Vagina (tissue), 2 donors: ENCODE data around the gene PRDX6. TPM values are rescaled to one million over a fixed set of nuclear protein-coding genes. Genes with fewer than 3 reads are reported as not detected.

Experiments used
- DNase-seq, 2 donors: peaks; one replicate each; pipeline ENCODE4 v3.0.0-alpha.2; 2017; ENCODE audit errors: extremely low spot score in 2 of 2
- H3K27ac ChIP-seq: fragments of 200-600 bp; sonication (generic); one replicate; pipeline ENCODE4 v1.5.1; 2019
- H3K27me3 ChIP-seq: fragments of 200-600 bp; sonication (generic); one replicate; pipeline ENCODE4 v1.5.1; 2019
- H3K36me3 ChIP-seq, 2 donors: fragments of 200-600 bp; sonication (generic); one replicate each; pipeline ENCODE4 v1.5.1; 2017 to 2019
- H3K4me1 ChIP-seq: fragments of 200-600 bp; sonication (generic); one replicate; pipeline ENCODE4 v1.5.1; 2019
- H3K4me3 ChIP-seq, 2 donors: fragments of 200-600 bp; sonication (generic); 1 replicate in 1 of 2; 2 replicates in 1 of 2; pipeline ENCODE4 v1.5.1; 2016 to 2019
- H3K9me3 ChIP-seq: fragments of 200-600 bp; sonication (generic); one replicate; pipeline ENCODE4 v1.5.1; 2019
- CTCF ChIP-seq, 3 experiments: fragments of 450-650 bp in 2 of 3; fragments of 200-600 bp in 1 of 3; sonication (generic) in 1 of 3; IDR thresholded peaks; one replicate each; pipeline ENCODE4 v1.5.1; 2017 to 2019; ENCODE audit warnings: antibody characterized with exemption in 3 of 3, mild to moderate bottlenecking in 2 of 3, moderate library complexity in 2 of 3
- POLR2A ChIP-seq, 2 donors: fragments of 450-650 bp; IDR thresholded peaks; one replicate each; pipeline ENCODE4 v1.6.1; 2017; ENCODE audit warnings: antibody characterized with exemption in 2 of 2, mild to moderate bottlenecking in 2 of 2, moderate library complexity in 2 of 2
- POLR2AphosphoS5 ChIP-seq, 2 donors: sonication (generic); formaldehyde crosslinking; IDR thresholded peaks; one replicate each; pipeline ENCODE4 v1.9.0; 2017; ENCODE audit warnings: antibody characterized with exemption in 2 of 2, mild to moderate bottlenecking in 2 of 2, low read depth in 1 of 2; ENCODE audit not compliant: insufficient read depth in 1 of 2
- intact Hi-C: fragments of 100-400 bp; cut with DNase I; formaldehyde crosslinking; loops from one replicate; pipeline ENCODE4 v1.15.1; 2023
- total RNA-seq: library from RNA; depleted of rRNA; stranded (reverse); fragments of >200 nt; gene quantifications from one replicate; pipeline ENCODE4 v1.2.3, GENCODE V29; 2016

Gene PRDX6
- total RNA-seq, 1 donor from 2014 or later: 245 TPM

- TF ChIP-seq POLR2AphosphoS5 (IDR thresholded peaks at IDR 0.05; ENCODE audit: insufficient read depth in 1 of 2, low read depth in 1 of 2) (no peak), CTCF (IDR thresholded peaks at IDR 0.05) (no peak), POLR2A (IDR thresholded peaks at IDR 0.05) (no peak)
Measured at GRCh38 chr1:173495609-173496267, 18.6 kb downstream of the PRDX6 start.

GRCh38 chr1:173496757-173497320, 19.7 kb downstream of the PRDX6 start:
- Histone ChIP-seq H3K27me3 (no peaks in the 10 kb centered on the region), H3K36me3 (no peaks in the 10 kb centered on the region), H3K9me3 (no peaks in the 10 kb centered on the region), H3K27ac (no peak overlapping the region), H3K4me3 (no peak overlapping the region), H3K4me1 (no peaks in the 10 kb centered on the region)
- no peak for DNase-seq
- TF ChIP-seq POLR2AphosphoS5 (IDR thresholded peaks at IDR 0.05; ENCODE audit: insufficient read depth in 1 of 2, low read depth in 1 of 2): no peak
- no peak for TF ChIP-seq CTCF (IDR thresholded peaks at IDR 0.05)
- TF ChIP-seq POLR2A (IDR thresholded peaks at IDR 0.05): no peak
- intact Hi-C loops: no loop called here

More at GRCh38 chr1:173495609-173496267, 18.6 kb downstream of the PRDX6 start:
- no peak overlapping the region for H3K4me3 ChIP-seq
- no peak for DNase-seq
- H3K4me1 ChIP-seq: no peaks in the 10 kb centered on the region
- H3K27me3 ChIP-seq: no peaks in the 10 kb centered on the region
- H3K9me3 ChIP-seq: no peaks in the 10 kb centered on the region
- H3K27ac ChIP-seq: no peak overlapping the region
- H3K36me3 ChIP-seq: no peaks in the 10 kb centered on the region
- intact Hi-C loops: no loop called here

GRCh38 chr1:173499729-173500128, 22.6 kb downstream of the PRDX6 start:
- intact Hi-C loops: no loop called here
- Histone ChIP-seq H3K27me3 (no peaks in the 10 kb centered on the region), H3K36me3 (no peaks in the 10 kb centered on the region), H3K4me1 (no peaks in the 10 kb centered on the region), H3K27ac (no peak overlapping the region), H3K4me3 (no peak overlapping the region), H3K9me3 (no peaks in the 10 kb centered on the region)
- TF ChIP-seq POLR2AphosphoS5 (IDR thresholded peaks at IDR 0.05; ENCODE audit: insufficient read depth in 1 of 2, low read depth in 1 of 2): no peak
- no peak for TF ChIP-seq CTCF (IDR thresholded peaks at IDR 0.05)
- TF ChIP-seq POLR2A (IDR thresholded peaks at IDR 0.05): no peak
- no peak for DNase-seq

- no peak for DNase-seq
- no peak overlapping the region for H3K4me3 ChIP-seq
- H3K4me1 ChIP-seq: no peaks in the 10 kb centered on the region
- intact Hi-C loops: no loop called here
- no peaks in the 10 kb centered on the region for H3K9me3 ChIP-seq
- TF ChIP-seq POLR2A (IDR thresholded peaks at IDR 0.05) (no peak), POLR2AphosphoS5 (IDR thresholded peaks at IDR 0.05; ENCODE audit: insufficient read depth in 1 of 2, low read depth in 1 of 2) (no peak), CTCF (IDR thresholded peaks at IDR 0.05) (no peak)
- no peaks in the 10 kb centered on the region for H3K27me3 ChIP-seq
- H3K36me3 ChIP-seq: no peaks in the 10 kb centered on the region
- no peak overlapping the region for H3K27ac ChIP-seq
Measured at GRCh38 chr1:173502104-173502503, 25.0 kb downstream of the PRDX6 start.

GRCh38 chr1:173503391-173503790, 26.3 kb downstream of the PRDX6 start:
- Histone ChIP-seq H3K27me3 (no peaks in the 10 kb centered on the region), H3K4me3 (no peak overlapping the region), H3K4me1 (peaks cover 5% of the 10 kb centered on the region), H3K9me3 (no peaks in the 10 kb centered on the region), H3K36me3 (no peaks in the 10 kb centered on the region), H3K27ac (no peak overlapping the region)
- no peak for DNase-seq
- intact Hi-C loops: no loop called here
- TF ChIP-seq POLR2AphosphoS5 (IDR thresholded peaks at IDR 0.05; ENCODE audit: insufficient read depth in 1 of 2, low read depth in 1 of 2): no peak
